NOMO-1 treated with dmso at 0.1 percent for 144 hours (cell line): ENCODE data around the gene PSMB3.
A peak's percentile ranks its signal among the peaks of the same experiment; 100 is the strongest.
"Not testable (repeated sequence)": the region's sequence is repeated elsewhere in the genome, so short reads cannot be mapped to it uniquely, and the experiment has no call there.

Experiments
- DNase-seq: peaks from one replicate; lab custom pipeline; 2025; ENCODE audit not compliant: unreplicated experiment; lab: John Stamatoyannopoulos, UW

The PSMB3 gene

DNA sequence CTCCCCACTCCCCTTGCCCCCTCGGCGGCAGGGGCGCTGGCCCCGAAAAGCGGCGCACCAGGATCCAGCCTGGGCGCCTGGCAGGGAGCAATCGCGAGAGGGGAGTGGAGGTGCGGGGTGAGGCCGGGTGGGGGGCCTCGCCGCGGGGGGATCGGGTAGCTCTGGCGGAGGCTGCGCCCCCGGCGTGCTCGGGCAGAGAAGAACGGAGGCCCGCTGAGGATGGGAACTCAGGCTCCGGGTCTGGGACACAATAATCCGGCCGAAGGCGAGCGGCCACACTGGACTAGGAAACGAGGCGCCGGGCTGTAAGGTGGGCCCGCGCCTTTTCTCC is 3.7 kb upstream of the PSMB3 start:
- DNase-seq = no peak

DNA sequence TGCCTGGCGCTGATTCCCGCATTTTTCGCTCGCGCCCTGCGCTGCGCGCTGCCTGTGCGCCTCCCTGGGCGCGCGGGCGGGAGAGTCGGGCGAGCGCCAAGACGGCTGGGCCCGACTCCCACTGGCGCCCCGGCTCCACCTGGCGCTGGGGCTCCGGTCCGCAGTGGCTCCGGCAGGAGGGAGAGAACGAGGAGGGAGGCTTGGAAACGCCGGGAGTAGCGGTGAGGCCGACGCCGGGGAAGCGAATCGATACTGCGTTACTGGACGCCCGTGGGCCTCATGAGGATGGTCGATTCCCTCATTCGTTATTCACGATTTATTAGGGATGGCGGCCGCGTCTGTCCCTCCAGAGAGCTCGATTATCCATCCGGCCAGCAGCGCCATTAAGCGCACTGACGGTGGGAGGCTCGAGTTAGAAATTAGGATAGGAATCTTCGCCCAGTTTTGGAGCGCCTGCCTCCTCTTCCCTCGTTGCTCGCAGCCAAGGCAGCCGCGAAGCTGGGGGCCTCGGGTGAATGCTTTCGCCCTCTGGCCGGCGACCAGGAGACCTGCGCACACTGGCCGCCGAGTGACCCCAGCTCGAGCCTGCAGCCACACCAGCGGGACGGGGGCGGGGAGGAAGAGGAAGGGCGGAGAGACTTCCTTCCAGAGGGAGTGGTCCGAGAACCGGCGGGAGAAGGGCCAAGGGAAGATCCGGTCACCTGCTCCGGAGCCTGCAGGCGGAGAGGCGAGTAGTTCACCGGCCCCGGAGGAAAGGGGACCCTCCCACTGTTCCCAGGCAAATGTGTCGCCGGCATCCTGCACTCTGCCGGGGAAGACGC is 3.1 kb upstream of the PSMB3 start:
- no peak for DNase-seq

DNA sequence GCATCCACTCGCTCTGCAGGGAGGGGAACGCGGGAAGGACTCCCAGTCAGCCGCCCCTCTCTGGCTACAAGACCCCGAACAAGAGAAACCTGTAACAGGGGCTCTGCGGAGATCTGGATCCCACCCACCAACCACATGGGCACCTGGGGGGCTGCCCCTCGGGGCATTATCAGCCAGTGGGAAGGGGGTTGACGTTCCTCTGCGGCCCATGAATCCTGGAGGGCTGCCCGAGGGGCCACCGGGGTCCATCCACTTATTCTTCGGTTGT is 2.6 kb upstream of the PSMB3 start:
- no peak for DNase-seq

GRCh38 chr17:38750312-38751121 is 2.0 kb upstream of the PSMB3 start:
- no peak for DNase-seq

DNA sequence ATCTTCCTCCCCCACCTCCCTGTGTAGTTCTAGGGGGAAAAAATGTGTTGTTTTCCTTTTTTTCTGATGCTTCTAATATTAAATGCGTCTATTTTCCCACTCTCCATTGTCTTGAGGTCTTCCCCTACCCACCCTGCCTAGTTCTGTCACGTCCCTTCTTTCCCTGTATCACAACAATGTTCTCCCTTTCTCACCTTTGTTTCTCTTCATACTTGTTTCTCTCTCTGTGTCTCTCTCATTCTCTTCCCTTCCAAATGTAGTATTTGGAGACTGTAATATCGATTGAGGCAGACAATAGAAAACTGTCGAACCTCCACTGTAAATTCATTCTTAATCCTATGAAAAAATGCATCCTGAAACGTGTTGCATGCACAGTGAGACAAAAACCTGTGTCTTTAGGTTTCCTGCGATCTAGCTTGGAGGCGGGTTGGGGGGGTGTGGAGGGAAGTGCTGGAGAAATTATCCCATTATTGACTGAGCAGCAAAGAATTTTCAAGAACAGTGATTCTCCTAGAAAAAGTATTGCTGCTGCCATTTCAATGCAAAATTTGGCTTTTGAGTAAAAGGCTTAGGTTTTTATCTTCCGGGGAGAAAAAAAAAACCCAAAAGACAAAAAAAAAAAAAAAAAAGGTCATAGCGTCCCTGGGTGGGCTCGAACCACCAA is 1.3 kb upstream of the PSMB3 start:
- DNase-seq = no peak

DNA sequence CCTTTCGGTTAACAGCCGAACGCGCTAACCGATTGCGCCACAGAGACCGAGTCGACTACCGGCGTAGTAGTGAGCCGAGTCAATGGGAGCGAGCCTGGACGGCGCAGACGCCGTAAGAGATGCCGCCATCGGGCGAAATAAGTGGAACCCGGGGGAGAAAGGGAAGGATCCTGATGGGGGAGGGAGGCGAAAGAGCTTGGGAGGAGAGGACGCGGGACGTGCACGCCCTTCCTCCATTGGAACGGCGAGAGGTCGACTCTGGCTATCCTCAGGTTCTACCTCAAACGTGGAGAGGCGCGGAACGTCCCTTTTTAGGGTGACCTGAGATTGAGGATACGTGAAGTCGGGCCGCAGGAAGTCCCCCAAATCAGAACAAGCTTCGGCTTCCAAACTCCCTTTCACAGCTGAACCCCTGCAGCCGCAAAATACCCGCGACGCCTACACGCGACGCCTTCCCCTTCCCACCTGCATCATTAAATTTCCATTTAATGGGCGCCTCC is 683 bp upstream of the PSMB3 start:
- DNase-seq = peak; percentile 46

DNA sequence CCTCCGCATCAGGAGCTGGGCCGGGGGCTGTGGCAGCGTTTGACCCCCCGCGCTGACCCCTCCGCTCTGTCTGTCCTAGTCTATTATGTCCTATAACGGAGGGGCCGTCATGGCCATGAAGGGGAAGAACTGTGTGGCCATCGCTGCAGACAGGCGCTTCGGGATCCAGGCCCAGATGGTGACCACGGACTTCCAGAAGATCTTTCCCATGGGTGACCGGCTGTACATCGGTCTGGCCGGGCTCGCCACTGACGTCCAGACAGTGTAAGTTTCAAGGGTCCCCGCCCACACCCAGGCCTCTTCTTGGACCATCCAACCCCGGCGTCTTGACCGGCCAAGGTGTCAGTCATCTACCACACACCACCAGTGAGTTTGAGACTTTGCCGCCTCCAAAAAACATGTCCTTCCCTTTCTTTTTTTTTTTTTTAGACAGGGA is 548 bp downstream of the PSMB3 start:
- no peak for DNase-seq

DNA sequence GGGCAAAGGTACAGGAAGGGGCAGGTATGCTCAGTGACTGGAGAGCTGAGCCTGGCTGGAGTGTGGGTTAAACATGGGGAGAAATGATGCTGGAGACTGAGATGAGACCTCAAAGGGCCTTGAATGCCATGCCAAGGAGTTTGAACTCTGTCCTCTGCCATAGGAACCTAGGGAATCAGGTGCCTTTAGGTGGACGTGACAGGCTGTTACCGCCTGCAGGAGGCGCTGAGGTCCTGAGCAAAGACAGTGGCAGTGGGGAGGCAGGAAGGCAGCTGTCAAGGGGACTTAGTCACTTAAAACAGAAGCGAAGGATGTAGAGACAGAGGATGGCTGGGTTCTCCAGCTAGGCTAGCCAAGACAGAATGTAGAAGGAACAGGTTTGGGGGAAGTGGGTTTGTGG is 9.1 kb downstream of the PSMB3 start:
- DNase-seq = no peak

- DNase-seq = no peak
These were observed 9.7 kb downstream of the PSMB3 start for GRCh38 chr17:38762231-38762630.

DNA sequence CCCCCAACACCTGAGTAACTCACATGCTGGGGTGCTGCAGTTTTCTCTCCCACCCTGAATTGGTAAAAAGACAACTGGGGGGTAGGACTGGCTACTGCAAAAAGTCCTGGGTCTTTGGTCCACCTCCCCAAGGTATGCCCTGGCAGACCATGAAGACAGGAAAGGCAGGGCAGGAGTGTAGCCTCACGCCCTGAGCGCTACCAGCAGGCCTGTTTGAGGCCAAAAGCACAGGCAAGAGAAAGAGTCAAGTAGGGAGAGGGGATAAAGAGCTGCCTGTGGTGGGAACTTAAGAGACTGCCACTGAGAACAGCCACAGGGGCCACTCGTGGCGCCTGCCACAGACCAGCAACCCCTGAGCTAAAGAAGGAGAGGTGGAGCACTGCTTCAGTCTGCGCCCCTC is 13.8 kb downstream of the PSMB3 start:
- DNase-seq = no peak

- no peak for DNase-seq
These were observed 15.9 kb downstream of the PSMB3 start for GRCh38 chr17:38768417-38768816.

- no peak for DNase-seq
These were observed 20.7 kb downstream of the PSMB3 start for GRCh38 chr17:38773258-38773657.

DNA sequence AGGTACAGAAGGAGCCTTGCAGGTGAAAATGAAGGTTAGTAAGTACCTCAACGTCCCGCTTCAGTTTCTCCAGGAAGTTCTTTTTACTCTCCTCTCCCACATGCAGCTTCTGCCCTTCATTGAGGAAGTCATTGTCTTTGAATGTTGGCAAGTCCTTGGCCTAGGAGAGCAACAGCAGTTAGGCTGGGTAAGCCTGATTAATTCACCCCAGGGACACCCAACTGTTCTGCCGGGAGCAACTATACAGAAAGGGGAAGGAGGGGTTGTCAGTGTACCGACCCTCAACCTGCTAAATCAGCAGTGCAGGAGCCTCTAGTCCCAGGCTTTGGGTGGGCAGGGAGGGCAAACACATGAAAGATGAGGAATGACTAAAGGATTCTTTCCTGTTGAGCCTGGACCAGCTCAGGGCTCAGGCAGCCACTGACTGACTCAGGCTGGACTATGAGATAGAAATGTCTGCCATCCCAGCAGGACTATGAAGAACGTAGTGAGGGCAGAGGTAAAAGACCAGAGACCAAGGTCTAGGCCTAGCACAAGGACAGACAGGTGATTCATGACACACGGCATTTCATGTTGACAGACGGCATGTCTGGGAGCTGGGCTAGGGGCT is 25.2 kb downstream of the PSMB3 start:
- no peak for DNase-seq

DNA sequence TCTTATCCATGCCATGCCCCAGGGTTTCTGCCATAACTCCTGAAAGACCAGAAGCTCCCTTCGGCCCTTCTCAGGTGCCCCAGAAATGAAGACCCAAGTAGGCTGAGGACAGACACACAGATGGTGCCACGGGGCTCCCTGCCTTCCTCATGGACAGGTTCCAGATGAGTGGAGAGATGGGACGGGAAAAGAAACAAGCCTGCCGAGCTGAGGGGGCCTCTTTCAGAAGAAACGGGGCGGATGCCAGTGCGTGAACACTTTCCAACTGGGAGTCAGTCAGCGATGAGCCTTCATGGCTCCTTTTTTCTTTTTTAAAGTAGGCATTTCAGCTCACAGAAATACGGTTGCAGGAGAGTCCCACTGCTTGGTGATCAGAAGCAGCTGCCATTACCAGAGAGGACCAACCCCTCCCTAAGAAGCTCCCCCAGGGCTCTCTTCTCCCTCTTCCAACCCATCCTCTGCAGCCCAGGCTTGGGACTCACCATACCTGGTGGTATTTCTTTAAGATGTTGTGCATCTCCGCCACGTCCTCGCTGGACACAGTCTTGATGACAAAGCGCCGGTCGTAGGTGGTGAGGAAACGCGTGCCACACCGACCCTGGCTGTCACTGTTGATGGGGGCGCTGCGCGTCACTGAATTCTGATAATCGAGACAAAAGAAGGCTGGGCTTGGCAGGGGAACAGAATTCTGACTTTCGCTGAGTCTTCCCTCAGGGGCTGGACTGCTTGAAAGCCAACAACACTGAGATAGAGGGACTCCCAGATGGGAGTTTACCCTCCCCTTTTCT is 27.6 kb downstream of the PSMB3 start:
- DNase-seq = no peak

GRCh38 chr17:38783227-38783626 is 30.7 kb downstream of the PSMB3 start:
- no peak for DNase-seq

DNA sequence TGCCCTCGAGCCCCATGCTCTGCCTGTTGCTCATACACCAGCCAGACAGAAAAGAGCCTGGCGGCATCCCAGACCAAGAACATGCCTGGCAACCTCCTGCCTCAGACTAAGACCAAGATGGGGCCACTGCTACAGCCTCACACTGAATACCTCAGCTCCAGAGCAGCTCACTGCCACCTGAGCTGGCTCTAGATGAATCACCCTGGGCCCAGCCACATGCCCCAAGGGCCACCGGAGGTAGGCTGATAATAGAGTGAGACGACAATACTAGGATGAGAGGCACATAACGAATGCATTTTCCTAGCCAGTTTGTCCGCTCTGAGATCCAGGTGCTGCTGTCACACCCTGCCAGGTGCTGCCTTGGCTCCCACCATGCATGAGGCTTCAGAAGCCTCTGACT is 33.8 kb downstream of the PSMB3 start:
- DNase-seq = no peak

GRCh38 chr17:38787999-38788398 is 35.5 kb downstream of the PSMB3 start:
- DNase-seq = not testable (repeated sequence)

- no peak for DNase-seq
These were observed 36.6 kb downstream of the PSMB3 start for GRCh38 chr17:38789185-38789584.

- not testable (repeated sequence) for DNase-seq
These were observed 37.7 kb downstream of the PSMB3 start for GRCh38 chr17:38790148-38790707.

DNA sequence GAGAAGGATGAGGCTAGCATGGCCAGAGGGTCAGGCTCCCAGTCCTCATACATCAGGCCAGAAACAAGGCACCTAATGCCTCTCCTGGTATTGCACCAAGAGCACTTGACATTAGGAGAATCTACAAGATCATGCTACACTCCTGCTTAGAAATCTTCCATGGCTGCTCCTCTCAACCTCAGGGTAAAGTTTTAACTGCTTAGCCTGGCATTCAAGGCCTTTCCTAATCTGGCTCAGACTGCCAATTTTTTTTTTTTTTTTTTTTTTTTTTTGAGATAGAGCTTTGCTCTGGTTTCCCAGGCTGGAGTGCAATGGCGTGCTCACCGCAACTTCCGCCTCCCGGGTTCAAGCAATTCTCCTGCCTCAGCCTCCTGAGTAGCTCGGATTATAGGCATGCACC is 38.6 kb downstream of the PSMB3 start:
- no peak for DNase-seq
